ENCODE data around the gene CRELD1. TPM values are rescaled to one million over a fixed set of nuclear protein-coding genes. Genes with fewer than 3 reads are reported as not detected.

CRELD1 gene
- total and polyA plus RNA-seq, 4 donors: 12.6 to 31.1 (median 25.0) TPM

- Histone ChIP-seq H3K4me1 (ENCODE audit: control insufficient read depth in 4 of 4, insufficient read depth in 4 of 4, low read length in 3 of 4) (peaks cover 0 to 9% (median 0%) of the 10 kb centered on the region in 4 donors), H3K4me3 (ENCODE audit: low read depth in 1 of 3, low read length in 3 of 3) (no peak overlapping the region), H3K9ac (ENCODE audit: low read depth in 1 of 2, low read length in 2 of 2) (no peak overlapping the region), H3K36me3 (ENCODE audit: control insufficient read depth in 4 of 4, insufficient read depth in 3 of 4, low read depth in 1 of 4, low read length in 3 of 4) (no peaks in the 10 kb centered on the region), H3K27ac (ENCODE audit: low read depth in 1 of 2, low read length in 2 of 2) (no peak overlapping the region), H3K9me3 (ENCODE audit: control insufficient read depth in 4 of 4, low read length in 3 of 4) (no peaks in the 10 kb centered on the region), H3K27me3 (ENCODE audit: control insufficient read depth in 4 of 4, insufficient read depth in 4 of 4, low read length in 3 of 4) (no peaks in the 10 kb centered on the region)
- DNase-seq (ENCODE audit: low spot score): no peak
- TF ChIP-seq TAF1 (conservative IDR thresholded peaks at IDR 0.05) (no peak), YY1 (IDR thresholded peaks at IDR 0.05) (no peak), ZBTB33 (IDR thresholded peaks at IDR 0.05) (no peak), FOXA1 (IDR thresholded peaks at IDR 0.05) (no peak), REST (IDR thresholded peaks at IDR 0.05) (no peak)
Measured at GRCh38 chr3:9886328-9886727, 47.3 kb upstream of the CRELD1 start.

- DNase-seq (ENCODE audit: low spot score): no peak
- WGBS: 91% methylated on average over 5 of the region's 5 CpGs
- no peak overlapping the region for H3K4me3 ChIP-seq (ENCODE audit: low read depth in 1 of 3, low read length in 3 of 3)
Measured at GRCh38 chr3:9887480-9887879, 46.2 kb upstream of the CRELD1 start.

More at GRCh38 chr3:9887480-9887879, 46.2 kb upstream of the CRELD1 start:
- TF ChIP-seq REST (IDR thresholded peaks at IDR 0.05): no peak
- no peaks in the 10 kb centered on the region for H3K9me3 ChIP-seq (ENCODE audit: control insufficient read depth in 4 of 4, low read length in 3 of 4)
- H3K27ac ChIP-seq (ENCODE audit: low read depth in 1 of 2, low read length in 2 of 2): no peak overlapping the region
- no peaks in the 10 kb centered on the region for H3K36me3 ChIP-seq (ENCODE audit: control insufficient read depth in 4 of 4, insufficient read depth in 3 of 4, low read depth in 1 of 4, low read length in 3 of 4)
- H3K9ac ChIP-seq (ENCODE audit: low read depth in 1 of 2, low read length in 2 of 2): no peak overlapping the region
- H3K27me3 ChIP-seq (ENCODE audit: control insufficient read depth in 4 of 4, insufficient read depth in 4 of 4, low read length in 3 of 4): no peaks in the 10 kb centered on the region
- H3K4me1 ChIP-seq (ENCODE audit: control insufficient read depth in 4 of 4, insufficient read depth in 4 of 4, low read length in 3 of 4): peaks cover 2 to 12% (median 6%) of the 10 kb centered on the region in 4 donors

Data from liver (tissue), 9 donors.